Smooth muscle cell (in vitro differentiated cells): Measurements from ENCODE around the gene SMARCAD1. TPM values are rescaled to one million over a fixed set of nuclear protein-coding genes. Genes with fewer than 3 reads are reported as not detected.

Experiments used
- DNase-seq: peaks from one replicate; lab custom pipeline; 2025; ENCODE audit not compliant: unreplicated experiment; lab: John Stamatoyannopoulos, UW
- H2AFZ ChIP-seq: fragments of 200-600 bp; sonication (generic); 2 replicates; pipeline ENCODE4 v1.6.0; 2016; ENCODE audit warnings: antibody characterized with exemption, low read depth, mild to moderate bottlenecking
- H3F3A ChIP-seq: fragments of 200-600 bp; sonication (generic); 2 replicates; pipeline ENCODE4 v1.6.0; 2017; ENCODE audit warnings: antibody characterized with exemption, low read depth
- H3K27ac ChIP-seq: fragments of 200-600 bp; sonication (generic); 2 replicates; pipeline ENCODE4 v1.5.1; 2016; ENCODE audit warnings: low read depth, mild to moderate bottlenecking
- H3K27me3 ChIP-seq: fragments of 200-600 bp; sonication (generic); 2 replicates; pipeline ENCODE4 v1.6.1; 2016; ENCODE audit warnings: low read depth, mild to moderate bottlenecking
- H3K36me3 ChIP-seq: fragments of 200-600 bp; sonication (generic); 2 replicates; pipeline ENCODE4 v1.5.1; 2016; ENCODE audit warnings: low read depth
- H3K4me1 ChIP-seq: fragments of 200-600 bp; sonication (generic); 2 replicates; pipeline ENCODE4 v1.5.1; 2016; ENCODE audit warnings: low read depth
- H3K4me2 ChIP-seq: fragments of 200-600 bp; sonication (generic); 2 replicates; pipeline ENCODE4 v1.6.0; 2016; ENCODE audit warnings: mild to moderate bottlenecking
- H3K4me3 ChIP-seq: fragments of 200-600 bp; sonication (generic); 2 replicates; pipeline ENCODE4 v1.5.1; 2016; ENCODE audit warnings: mild to moderate bottlenecking
- H3K79me2 ChIP-seq: fragments of 200-600 bp; sonication (generic); 2 replicates; pipeline ENCODE4 v1.6.0; 2016; ENCODE audit warnings: low read depth, mild to moderate bottlenecking
- H3K9ac ChIP-seq: fragments of 200-600 bp; sonication (generic); 2 replicates; pipeline ENCODE4 v1.6.0; 2016; ENCODE audit warnings: low read depth
- H3K9me3 ChIP-seq: fragments of 200-600 bp; sonication (generic); replicated peaks from 2 replicates; pipeline ENCODE4 v1.5.1; 2016; ENCODE audit warnings: low read depth
- H4K20me1 ChIP-seq: fragments of 200-600 bp; sonication (generic); 2 replicates; pipeline ENCODE4 v1.6.0; 2016; ENCODE audit warnings: low read depth
- CTCF ChIP-seq: fragments of 200-600 bp; sonication (generic); IDR thresholded peaks from 2 replicates; pipeline ENCODE4 v1.5.1; 2017; ENCODE audit warnings: borderline replicate concordance, mild to moderate bottlenecking, antibody characterized with exemption; ENCODE audit not compliant: insufficient read depth, poor library complexity, severe bottlenecking
- WGBS: methylation state at CpG from one replicate; pipeline ENCODE4 v1.1.7; 2016; ENCODE audit warnings: low lambda C conversion rate; 5-methylcytosine and 5-hydroxymethylcytosine counted together
- polyA plus RNA-seq: library from polyadenylated mRNA; unstranded; fragments of >200 nt; fragmentation: Nextera tagmentation; extraction: Ambion mirVana; gene quantifications from 2 replicates; pipeline ENCODE4 v1.2.1, GENCODE V29; 2016
- total RNA-seq: library from RNA; depleted of rRNA; stranded (reverse); fragments of >200 nt; gene quantifications from 2 replicates; pipeline ENCODE4 v1.2.3, GENCODE V29; 2014

SMARCAD1 gene
- total and polyA plus RNA-seq, 2 experiments from 2014 or later, result 12.6 to 42.7 TPM

- Histone ChIP-seq H3K79me2 (no peaks in the 10 kb centered on the region), H3K9me3 (no peaks in the 10 kb centered on the region), H3K9ac (no peak overlapping the region), H3K4me1 (no peaks in the 10 kb centered on the region), H3K4me3 (no peak overlapping the region), H3K4me2 (no peak overlapping the region), H2AFZ (no peak overlapping the region), H4K20me1 (no peaks in the 10 kb centered on the region), H3K27me3 (no peaks in the 10 kb centered on the region), H3K27ac (no peak overlapping the region), H3K36me3 (peaks cover 22% of the 10 kb centered on the region), H3F3A (no peaks in the 10 kb centered on the region)
- no peak for DNase-seq
- 79% methylated on average over 3 of the region's 3 CpGs for WGBS
- no peak for TF ChIP-seq CTCF
Observed at GRCh38 chr4:94277534-94277933, 69.9 kb downstream of the SMARCAD1 start.

GRCh38 chr4:94278781-94279180 lies 71.1 kb downstream of the SMARCAD1 start:
- Histone ChIP-seq H3K9me3 (no peaks in the 10 kb centered on the region), H3K4me2 (no peak overlapping the region), H3K4me1 (no peaks in the 10 kb centered on the region), H3K27ac (no peak overlapping the region), H3K4me3 (no peak overlapping the region), H3K27me3 (no peaks in the 10 kb centered on the region), H3K36me3 (peaks cover 35% of the 10 kb centered on the region), H3F3A (no peaks in the 10 kb centered on the region), H3K9ac (no peak overlapping the region), H3K79me2 (no peaks in the 10 kb centered on the region), H4K20me1 (no peaks in the 10 kb centered on the region), H2AFZ (no peak overlapping the region)
- no peak for DNase-seq
- WGBS, result 100% methylated on average over 2 of the region's 2 CpGs
- no peak for TF ChIP-seq CTCF

- Histone ChIP-seq H3K27ac (no peak overlapping the region), H3K79me2 (no peaks in the 10 kb centered on the region), H3K4me3 (no peak overlapping the region), H3K27me3 (no peaks in the 10 kb centered on the region), H3K9ac (no peak overlapping the region), H3K9me3 (no peaks in the 10 kb centered on the region), H4K20me1 (no peaks in the 10 kb centered on the region), H3K4me2 (no peak overlapping the region), H2AFZ (no peak overlapping the region), H3F3A (no peaks in the 10 kb centered on the region), H3K36me3 (peaks cover 32% of the 10 kb centered on the region), H3K4me1 (no peaks in the 10 kb centered on the region)
- no peak for TF ChIP-seq CTCF
- no peak for DNase-seq
- 100% methylated on average over 1 of the region's 1 CpG for WGBS
Observed at GRCh38 chr4:94284889-94285288, 77.2 kb downstream of the SMARCAD1 start.

- no peak overlapping the region for H2AFZ ChIP-seq
- no peaks in the 10 kb centered on the region for H3F3A ChIP-seq
- H3K27ac ChIP-seq, result no peak overlapping the region
- H3K4me2 ChIP-seq, result no peak overlapping the region
- no peaks in the 10 kb centered on the region for H4K20me1 ChIP-seq
- no peak for DNase-seq
- no peaks in the 10 kb centered on the region for H3K79me2 ChIP-seq
- no peaks in the 10 kb centered on the region for H3K27me3 ChIP-seq
- H3K9me3 ChIP-seq, result no peaks in the 10 kb centered on the region
- TF ChIP-seq CTCF, result no peak
- H3K4me3 ChIP-seq, result no peak overlapping the region
- H3K4me1 ChIP-seq, result no peaks in the 10 kb centered on the region
- no peak overlapping the region for H3K9ac ChIP-seq
- peaks cover 33% of the 10 kb centered on the region for H3K36me3 ChIP-seq
- 90% methylated on average over 4 of the region's 4 CpGs for whole genome bisulfite sequencing
Observed at GRCh38 chr4:94285666-94286065, 78.0 kb downstream of the SMARCAD1 start.
